GM13976 (cell line): ENCODE data around the gene TAL1.

Source experiments
- DNase-seq: peaks from one replicate; pipeline ENCODE4 v3.0.0; 2012; ENCODE audit warnings: low spot score
- CTCF ChIP-seq: IDR thresholded peaks from 2 replicates; pipeline ENCODE4 v1.5.1; 2012; ENCODE audit warnings: borderline replicate concordance, mild to moderate bottlenecking; ENCODE audit not compliant: insufficient read depth; ENCODE audit errors: extremely low read depth, missing control alignments, control extremely low read depth
- in situ Hi-C: fragments of 300-500 bp; cut with MboI; formaldehyde crosslinking; loops from one replicate; pipeline ENCODE4 v1.12.0; 2022; ENCODE audit warnings: low sequenced_read_pairs, mixed read lengths, inconsistent platforms; ENCODE audit not compliant: unreplicated experiment

TAL1 gene

GRCh38 chr1:47229031-47229885 lies 2.8 kb downstream of the TAL1 start:
- in situ Hi-C loops, result no loop called here
- TF ChIP-seq CTCF, result no peak
- no peak for DNase-seq

- no peak for TF ChIP-seq CTCF
- in situ Hi-C loops, result no loop called here
- DNase-seq, result no peak
These were observed 3.4 kb downstream of the TAL1 start for GRCh38 chr1:47228644-47229030.

GRCh38 chr1:47227341-47228232 lies 4.4 kb downstream of the TAL1 start:
- in situ Hi-C loops, result no loop called here
- no peak for DNase-seq
- TF ChIP-seq CTCF, result no peak

- no peak for DNase-seq
- in situ Hi-C loops, result no loop called here
- TF ChIP-seq CTCF, result no peak
These were observed 5.2 kb downstream of the TAL1 start for GRCh38 chr1:47226839-47227215.

- TF ChIP-seq CTCF, result no peak
- no peak for DNase-seq
- in situ Hi-C loops, result no loop called here
These were observed 5.7 kb downstream of the TAL1 start for GRCh38 chr1:47226121-47226838.

GRCh38 chr1:47225430-47226100 lies 6.5 kb downstream of the TAL1 start:
- TF ChIP-seq CTCF, result no peak
- in situ Hi-C loops, result no loop called here
- DNase-seq, result no peak
